ENCODE data around the gene ANKRD55. TPM values are rescaled to one million over a fixed set of nuclear protein-coding genes. Genes with fewer than 3 reads are reported as not detected.

Gene ANKRD55
- total RNA-seq, 1 donor from 2014 or later, result not detected

- H3K27me3 ChIP-seq (ENCODE audit: control insufficient read depth in 3 of 3, insufficient read depth in 3 of 3, low read length in 3 of 3), result no peaks in the 10 kb centered on the region
- peak overlapping the region; percentile 44 for H3K27ac ChIP-seq (ENCODE audit: low read depth, low read length)
These were observed 155.3 kb downstream of the ANKRD55 start for GRCh38 chr5:56077796-56078233.

GRCh38 chr5:56076486-56076885 is 156.6 kb downstream of the ANKRD55 start:
- Histone ChIP-seq H3K9ac (ENCODE audit: low read depth in 1 of 3, low read length in 3 of 3) (no peak overlapping the region), H3K36me3 (ENCODE audit: control insufficient read depth in 3 of 3, insufficient read depth in 3 of 3, low read length in 3 of 3) (no peaks in the 10 kb centered on the region), H3K27me3 (ENCODE audit: control insufficient read depth in 3 of 3, insufficient read depth in 3 of 3, low read length in 3 of 3) (no peaks in the 10 kb centered on the region), H3K4me1 (ENCODE audit: control insufficient read depth in 3 of 3, insufficient read depth in 3 of 3, low read length in 3 of 3) (peaks cover 0 to 6% (median 3%) of the 10 kb centered on the region in 3 donors), H3K9me3 (ENCODE audit: control insufficient read depth in 3 of 3, low read length in 3 of 3) (no peaks in the 10 kb centered on the region), H3K4me3 (ENCODE audit: low read length in 3 of 3) (no peak overlapping the region), H3K27ac (ENCODE audit: low read depth, low read length) (no peak overlapping the region)

More at GRCh38 chr5:56077796-56078233, 155.3 kb downstream of the ANKRD55 start:
- no peaks in the 10 kb centered on the region for H3K36me3 ChIP-seq (ENCODE audit: control insufficient read depth in 3 of 3, insufficient read depth in 3 of 3, low read length in 3 of 3)
- peaks cover 0 to 3% (median 2%) of the 10 kb centered on the region in 3 donors for H3K4me1 ChIP-seq (ENCODE audit: control insufficient read depth in 3 of 3, insufficient read depth in 3 of 3, low read length in 3 of 3)
- no peaks in the 10 kb centered on the region for H3K9me3 ChIP-seq (ENCODE audit: control insufficient read depth in 3 of 3, low read length in 3 of 3)
- H3K4me3 ChIP-seq (ENCODE audit: low read length in 3 of 3), result no peak overlapping the region
- no peak overlapping the region for H3K9ac ChIP-seq (ENCODE audit: low read depth in 1 of 3, low read length in 3 of 3)

GRCh38 chr5:56075361-56075760 is 157.8 kb downstream of the ANKRD55 start:
- Histone ChIP-seq H3K9me3 (ENCODE audit: control insufficient read depth in 3 of 3, low read length in 3 of 3) (no peaks in the 10 kb centered on the region), H3K9ac (ENCODE audit: low read depth in 1 of 3, low read length in 3 of 3) (no peak overlapping the region), H3K27me3 (ENCODE audit: control insufficient read depth in 3 of 3, insufficient read depth in 3 of 3, low read length in 3 of 3) (no peaks in the 10 kb centered on the region), H3K4me1 (ENCODE audit: control insufficient read depth in 3 of 3, insufficient read depth in 3 of 3, low read length in 3 of 3) (peaks cover 0 to 6% (median 4%) of the 10 kb centered on the region in 3 donors), H3K27ac (ENCODE audit: low read depth, low read length) (peak overlapping the region; percentile 60), H3K4me3 (ENCODE audit: low read length in 3 of 3) (no peak overlapping the region), H3K36me3 (ENCODE audit: control insufficient read depth in 3 of 3, insufficient read depth in 3 of 3, low read length in 3 of 3) (no peaks in the 10 kb centered on the region)

GRCh38 chr5:56072863-56073766 is 160.0 kb downstream of the ANKRD55 start:
- Histone ChIP-seq H3K27ac (ENCODE audit: low read depth, low read length) (no peak overlapping the region), H3K4me3 (ENCODE audit: low read length in 3 of 3) (no peak overlapping the region), H3K4me1 (ENCODE audit: control insufficient read depth in 3 of 3, insufficient read depth in 3 of 3, low read length in 3 of 3) (peaks cover 0 to 4% (median 3%) of the 10 kb centered on the region in 3 donors), H3K9ac (ENCODE audit: low read depth in 1 of 3, low read length in 3 of 3) (no peak overlapping the region), H3K27me3 (ENCODE audit: control insufficient read depth in 3 of 3, insufficient read depth in 3 of 3, low read length in 3 of 3) (no peaks in the 10 kb centered on the region), H3K36me3 (ENCODE audit: control insufficient read depth in 3 of 3, insufficient read depth in 3 of 3, low read length in 3 of 3) (no peaks in the 10 kb centered on the region), H3K9me3 (ENCODE audit: control insufficient read depth in 3 of 3, low read length in 3 of 3) (no peaks in the 10 kb centered on the region)

- no peaks in the 10 kb centered on the region for H3K36me3 ChIP-seq (ENCODE audit: control insufficient read depth in 3 of 3, insufficient read depth in 3 of 3, low read length in 3 of 3)
- peak overlapping the region; percentile 56 for H3K27ac ChIP-seq (ENCODE audit: low read depth, low read length)
- H3K9ac ChIP-seq (ENCODE audit: low read depth in 1 of 3, low read length in 3 of 3), result no peak overlapping the region
- no peaks in the 10 kb centered on the region for H3K9me3 ChIP-seq (ENCODE audit: control insufficient read depth in 3 of 3, low read length in 3 of 3)
- H3K4me3 ChIP-seq (ENCODE audit: low read length in 3 of 3), result no peak overlapping the region
- no peaks in the 10 kb centered on the region for H3K27me3 ChIP-seq (ENCODE audit: control insufficient read depth in 3 of 3, insufficient read depth in 3 of 3, low read length in 3 of 3)
- peaks cover 0 to 4% (median 3%) of the 10 kb centered on the region in 3 donors for H3K4me1 ChIP-seq (ENCODE audit: control insufficient read depth in 3 of 3, insufficient read depth in 3 of 3, low read length in 3 of 3)
These were observed 161.7 kb downstream of the ANKRD55 start for GRCh38 chr5:56071470-56071869.

- no peak overlapping the region for H3K4me3 ChIP-seq (ENCODE audit: low read length in 3 of 3)
- peak overlapping the region; percentile 56 for H3K27ac ChIP-seq (ENCODE audit: low read depth, low read length)
These were observed 162.2 kb downstream of the ANKRD55 start for GRCh38 chr5:56070851-56071465.

GRCh38 chr5:56069652-56070226 is 163.4 kb downstream of the ANKRD55 start:
- H3K36me3 ChIP-seq (ENCODE audit: control insufficient read depth in 3 of 3, insufficient read depth in 3 of 3, low read length in 3 of 3), result no peaks in the 10 kb centered on the region
- no peak overlapping the region for H3K4me3 ChIP-seq (ENCODE audit: low read length in 3 of 3)
- H3K27ac ChIP-seq (ENCODE audit: low read depth, low read length), result peak overlapping the region; percentile 56
- no peaks in the 10 kb centered on the region for H3K9me3 ChIP-seq (ENCODE audit: control insufficient read depth in 3 of 3, low read length in 3 of 3)
- no peaks in the 10 kb centered on the region for H3K27me3 ChIP-seq (ENCODE audit: control insufficient read depth in 3 of 3, insufficient read depth in 3 of 3, low read length in 3 of 3)
- H3K4me1 ChIP-seq (ENCODE audit: control insufficient read depth in 3 of 3, insufficient read depth in 3 of 3, low read length in 3 of 3), result peaks cover 0 to 4% (median 3%) of the 10 kb centered on the region in 3 donors
- H3K9ac ChIP-seq (ENCODE audit: low read depth in 1 of 3, low read length in 3 of 3), result no peak overlapping the region

More at GRCh38 chr5:56070851-56071465, 162.2 kb downstream of the ANKRD55 start:
- Histone ChIP-seq H3K4me1 (ENCODE audit: control insufficient read depth in 3 of 3, insufficient read depth in 3 of 3, low read length in 3 of 3) (peaks cover 0 to 4% (median 3%) of the 10 kb centered on the region in 3 donors), H3K27me3 (ENCODE audit: control insufficient read depth in 3 of 3, insufficient read depth in 3 of 3, low read length in 3 of 3) (no peaks in the 10 kb centered on the region), H3K9me3 (ENCODE audit: control insufficient read depth in 3 of 3, low read length in 3 of 3) (no peaks in the 10 kb centered on the region), H3K9ac (ENCODE audit: low read depth in 1 of 3, low read length in 3 of 3) (no peak overlapping the region), H3K36me3 (ENCODE audit: control insufficient read depth in 3 of 3, insufficient read depth in 3 of 3, low read length in 3 of 3) (no peaks in the 10 kb centered on the region)

- H3K4me1 ChIP-seq (ENCODE audit: control insufficient read depth in 3 of 3, insufficient read depth in 3 of 3, low read length in 3 of 3), result peaks cover 0 to 4% (median 3%) of the 10 kb centered on the region in 3 donors
- no peaks in the 10 kb centered on the region for H3K36me3 ChIP-seq (ENCODE audit: control insufficient read depth in 3 of 3, insufficient read depth in 3 of 3, low read length in 3 of 3)
- no peak overlapping the region for H3K4me3 ChIP-seq (ENCODE audit: low read length in 3 of 3)
- no peak overlapping the region for H3K27ac ChIP-seq (ENCODE audit: low read depth, low read length)
- H3K9ac ChIP-seq (ENCODE audit: low read depth in 1 of 3, low read length in 3 of 3), result no peak overlapping the region
- no peaks in the 10 kb centered on the region for H3K9me3 ChIP-seq (ENCODE audit: control insufficient read depth in 3 of 3, low read length in 3 of 3)
- no peaks in the 10 kb centered on the region for H3K27me3 ChIP-seq (ENCODE audit: control insufficient read depth in 3 of 3, insufficient read depth in 3 of 3, low read length in 3 of 3)
These were observed 166.1 kb downstream of the ANKRD55 start for GRCh38 chr5:56066931-56067450.

- Histone ChIP-seq H3K4me3 (ENCODE audit: low read length in 3 of 3) (no peak overlapping the region), H3K36me3 (ENCODE audit: control insufficient read depth in 3 of 3, insufficient read depth in 3 of 3, low read length in 3 of 3) (no peaks in the 10 kb centered on the region), H3K4me1 (ENCODE audit: control insufficient read depth in 3 of 3, insufficient read depth in 3 of 3, low read length in 3 of 3) (no peaks in the 10 kb centered on the region)
These were observed 168.1 kb downstream of the ANKRD55 start for GRCh38 chr5:56064984-56065383.

More at GRCh38 chr5:56064984-56065383, 168.1 kb downstream of the ANKRD55 start:
- Histone ChIP-seq H3K27me3 (ENCODE audit: control insufficient read depth in 3 of 3, insufficient read depth in 3 of 3, low read length in 3 of 3) (no peaks in the 10 kb centered on the region), H3K9me3 (ENCODE audit: control insufficient read depth in 3 of 3, low read length in 3 of 3) (no peaks in the 10 kb centered on the region), H3K9ac (ENCODE audit: low read depth in 1 of 3, low read length in 3 of 3) (no peak overlapping the region), H3K27ac (ENCODE audit: low read depth, low read length) (no peak overlapping the region)
